GM19193 (cell line): Measurements from ENCODE around the gene PRSS50.

Experiments
- POLR2A ChIP-seq: IDR thresholded peaks from 4 replicates; pipeline ENCODE4 v1.6.1; 2011; ENCODE audit not compliant: insufficient read depth, insufficient read length; ENCODE audit errors: extremely low read depth

PRSS50 gene

GRCh38 chr3:46733026-46733800 lies 15.5 kb upstream of the PRSS50 start:
- TF ChIP-seq POLR2A: no peak

- no peak for TF ChIP-seq POLR2A
Measured at GRCh38 chr3:46731795-46732194, 14.1 kb upstream of the PRSS50 start.

- TF ChIP-seq POLR2A: no peak
Measured at GRCh38 chr3:46730819-46731218, 13.2 kb upstream of the PRSS50 start.

GRCh38 chr3:46729038-46729437 lies 11.4 kb upstream of the PRSS50 start:
- no peak for TF ChIP-seq POLR2A

GRCh38 chr3:46725621-46726314 lies 8.1 kb upstream of the PRSS50 start:
- TF ChIP-seq POLR2A: no peak

- TF ChIP-seq POLR2A: no peak
Measured at GRCh38 chr3:46724424-46724823, 6.8 kb upstream of the PRSS50 start.

- no peak for TF ChIP-seq POLR2A
Measured at GRCh38 chr3:46722443-46722842, 4.8 kb upstream of the PRSS50 start.

- TF ChIP-seq POLR2A: no peak
Measured at GRCh38 chr3:46721009-46721408, 3.3 kb upstream of the PRSS50 start.

- TF ChIP-seq POLR2A: no peak
Measured at GRCh38 chr3:46719735-46720271, 2.1 kb upstream of the PRSS50 start.

GRCh38 chr3:46719044-46719565 lies 1.4 kb upstream of the PRSS50 start:
- no peak for TF ChIP-seq POLR2A

- TF ChIP-seq POLR2A: no peak
Measured at GRCh38 chr3:46716461-46717441, 918 bp downstream of the PRSS50 start.

- no peak for TF ChIP-seq POLR2A
Measured at GRCh38 chr3:46715507-46716175, 2.0 kb downstream of the PRSS50 start.

- TF ChIP-seq POLR2A: no peak
Measured at GRCh38 chr3:46714728-46715506, 2.8 kb downstream of the PRSS50 start.

GRCh38 chr3:46713898-46714552 lies 3.6 kb downstream of the PRSS50 start:
- TF ChIP-seq POLR2A: no peak
